HG03442 (cell line): ENCODE measurements around the gene SDC1.
A peak's percentile ranks its signal among the peaks of the same experiment; 100 is the strongest.

ENCODE experiments used
- ATAC-seq: cut with Tn5 transposase; IDR thresholded peaks from one replicate; pipeline ENCODE4 v1.9.1; 2021; ENCODE audit warnings: mild to moderate bottlenecking, moderate library complexity; ENCODE audit not compliant: unreplicated experiment

The SDC1 gene

GRCh38 chr2:20229322-20230113 is 4.6 kb upstream of the SDC1 start:
- no peak for ATAC-seq

- ATAC-seq = no peak
Measured at GRCh38 chr2:20227894-20228505, 3.1 kb upstream of the SDC1 start.

- no peak for ATAC-seq
Measured at GRCh38 chr2:20226152-20226545, 1.2 kb upstream of the SDC1 start.

GRCh38 chr2:20225294-20226151 is 593 bp upstream of the SDC1 start:
- peak; percentile 62 for ATAC-seq

- peak; percentile 33 for ATAC-seq
Measured at GRCh38 chr2:20224164-20224715, 690 bp downstream of the SDC1 start.

- peak; percentile 18 for ATAC-seq
Measured at GRCh38 chr2:20223407-20224163, 1.3 kb downstream of the SDC1 start.

- ATAC-seq = no peak
Measured at GRCh38 chr2:20222769-20223406, 2.0 kb downstream of the SDC1 start.

GRCh38 chr2:20222014-20222768 is 2.7 kb downstream of the SDC1 start:
- no peak for ATAC-seq

GRCh38 chr2:20221555-20221973 is 3.4 kb downstream of the SDC1 start:
- ATAC-seq = no peak

- ATAC-seq = no peak
Measured at GRCh38 chr2:20220806-20221554, 4.0 kb downstream of the SDC1 start.

GRCh38 chr2:20219763-20220380 is 5.1 kb downstream of the SDC1 start:
- no peak for ATAC-seq

GRCh38 chr2:20218331-20219320 is 6.3 kb downstream of the SDC1 start:
- ATAC-seq = no peak

GRCh38 chr2:20217041-20217970 is 7.6 kb downstream of the SDC1 start:
- ATAC-seq = no peak

GRCh38 chr2:20216130-20217025 is 8.6 kb downstream of the SDC1 start:
- ATAC-seq = no peak
